ENCODE results near the gene SEC23B.

DNA sequence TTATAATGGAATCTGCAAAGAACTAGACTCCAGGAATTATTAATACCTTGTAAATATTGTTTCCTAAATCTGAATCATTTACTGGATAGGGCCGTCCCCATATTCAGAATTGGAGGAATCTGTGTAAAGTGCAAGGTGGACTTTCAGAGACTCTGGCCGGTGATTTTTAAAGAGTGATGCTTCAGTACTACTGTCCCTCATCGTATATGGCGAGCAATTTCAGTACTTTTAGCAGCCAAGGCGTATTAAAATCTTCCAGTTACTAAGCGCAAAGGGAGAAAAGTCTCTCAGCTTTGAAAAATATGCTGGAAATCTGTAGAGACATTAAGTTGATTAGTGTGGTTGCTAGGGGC lies 60.0 kb downstream of the SEC23B start:
- TF ChIP-seq, protein P1, sequence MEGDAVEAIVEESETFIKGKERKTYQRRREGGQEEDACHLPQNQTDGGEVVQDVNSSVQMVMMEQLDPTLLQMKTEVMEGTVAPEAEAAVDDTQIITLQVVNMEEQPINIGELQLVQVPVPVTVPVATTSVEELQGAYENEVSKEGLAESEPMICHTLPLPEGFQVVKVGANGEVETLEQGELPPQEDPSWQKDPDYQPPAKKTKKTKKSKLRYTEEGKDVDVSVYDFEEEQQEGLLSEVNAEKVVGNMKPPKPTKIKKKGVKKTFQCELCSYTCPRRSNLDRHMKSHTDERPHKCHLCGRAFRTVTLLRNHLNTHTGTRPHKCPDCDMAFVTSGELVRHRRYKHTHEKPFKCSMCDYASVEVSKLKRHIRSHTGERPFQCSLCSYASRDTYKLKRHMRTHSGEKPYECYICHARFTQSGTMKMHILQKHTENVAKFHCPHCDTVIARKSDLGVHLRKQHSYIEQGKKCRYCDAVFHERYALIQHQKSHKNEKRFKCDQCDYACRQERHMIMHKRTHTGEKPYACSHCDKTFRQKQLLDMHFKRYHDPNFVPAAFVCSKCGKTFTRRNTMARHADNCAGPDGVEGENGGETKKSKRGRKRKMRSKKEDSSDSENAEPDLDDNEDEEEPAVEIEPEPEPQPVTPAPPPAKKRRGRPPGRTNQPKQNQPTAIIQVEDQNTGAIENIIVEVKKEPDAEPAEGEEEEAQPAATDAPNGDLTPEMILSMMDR (IDR thresholded peaks at IDR 0.05): no peak
- TF ChIP-seq POLR2A (IDR thresholded peaks at IDR 0.05; ENCODE audit: low read depth) (no peak), POLR2AphosphoS5 (IDR thresholded peaks at IDR 0.05) (no peak)

Measured in esophagus muscularis mucosa (tissue), 3 donors.